IMR-90 (cell line): Measurements from ENCODE around the gene SORL1. TPM values are rescaled to one million over a fixed set of nuclear protein-coding genes. Genes with fewer than 3 reads are reported as not detected.

Experiments used
- ATAC-seq: fragments of 200-7000 bp; cut with Tn5 transposase; 2 replicates; pipeline ENCODE4 v1.9.1; 2020; ENCODE audit warnings: low read depth, mild to moderate bottlenecking, moderate library complexity
- BruUV-seq: library from RNA; stranded (reverse); fragments of 400-500 nt; replicated peaks from 2 replicates; lab custom pipeline; 2021; lab: Mats Ljungman, UMichigan
- CTCF ChIA-PET: fragments of 300-600 bp; formaldehyde crosslinking; extraction: SDS; loops from one replicate; lab custom pipeline; 2021; ENCODE audit warnings: antibody characterized with exemption; lab: Yijun Ruan, JAX
- POLR2A ChIA-PET: fragments of 300-600 bp; sonication (Branson Sonifier 250); formaldehyde crosslinking; loops from one replicate; lab custom pipeline; 2022; ENCODE audit warnings: antibody characterized with exemption; ENCODE audit not compliant: unreplicated experiment; lab: Charles Lee
- DNase-seq: peaks from one replicate; pipeline ENCODE4 v3.0.0; 2013
- H2AFZ ChIP-seq: replicated peaks from 2 replicates; pipeline ENCODE3; 2013; ENCODE audit warnings: low read length, mild to moderate bottlenecking; ENCODE audit not compliant: poor library complexity
- H2AK5ac ChIP-seq: 2 replicates; pipeline ENCODE4 v1.6.1; 2013; ENCODE audit warnings: low read depth, low read length, inconsistent platforms
- H2AK9ac ChIP-seq: replicated peaks from 2 replicates; pipeline ENCODE3; 2013; ENCODE audit warnings: mild to moderate bottlenecking, low read depth, low read length, moderate library complexity; ENCODE audit not compliant: poor library complexity
- H2BK120ac ChIP-seq: 2 replicates; pipeline ENCODE4 v1.6.1; 2013; ENCODE audit warnings: low read depth, low read length, inconsistent platforms
- H2BK15ac ChIP-seq: 3 replicates; pipeline ENCODE4 v1.6.1; 2013; ENCODE audit warnings: low read depth, low read length, inconsistent platforms
- H2BK20ac ChIP-seq: 2 replicates; pipeline ENCODE4 v1.6.1; 2013; ENCODE audit warnings: low read depth, mild to moderate bottlenecking, inconsistent platforms, low read length, moderate library complexity
- H2BK5ac ChIP-seq: 2 replicates; pipeline ENCODE4 v1.6.1; 2013; ENCODE audit warnings: mild to moderate bottlenecking, low read depth, low read length, inconsistent platforms; ENCODE audit not compliant: poor library complexity, severe bottlenecking
- H3K14ac ChIP-seq: replicated peaks from 2 replicates; pipeline ENCODE4 v1.6.1; 2013; ENCODE audit warnings: low read depth, low read length, inconsistent platforms
- H3K18ac ChIP-seq: 2 replicates; pipeline ENCODE4 v1.6.1; 2013; ENCODE audit warnings: low read depth, low read length, control low read depth
- H3K23ac ChIP-seq: 2 replicates; pipeline ENCODE4 v1.6.1; 2013; ENCODE audit warnings: low read depth, low read length, inconsistent platforms
- H3K27ac ChIP-seq: 2 replicates; pipeline ENCODE4 v1.5.1; 2013; ENCODE audit warnings: mild to moderate bottlenecking, control low read depth, low read length; ENCODE audit not compliant: insufficient read depth
- H3K27me3 ChIP-seq: 2 replicates; pipeline ENCODE4 v1.6.1; 2013; ENCODE audit warnings: low read length; ENCODE audit not compliant: control insufficient read depth, insufficient read depth
- H3K36me3 ChIP-seq: 2 replicates; pipeline ENCODE4 v1.6.1; 2013; ENCODE audit warnings: low read length, mixed read lengths; ENCODE audit not compliant: control insufficient read depth, insufficient read depth
- H3K4ac ChIP-seq: 2 replicates; pipeline ENCODE4 v1.6.1; 2013; ENCODE audit warnings: low read depth, low read length, inconsistent platforms
- H3K4me1 ChIP-seq: 2 replicates; pipeline ENCODE4 v1.6.1; 2013; ENCODE audit warnings: low read length, mixed read lengths; ENCODE audit not compliant: control insufficient read depth, insufficient read depth
- H3K4me2 ChIP-seq: 2 replicates; pipeline ENCODE4 v1.6.1; 2013; ENCODE audit warnings: low read depth, mild to moderate bottlenecking, control low read depth, low read length, moderate library complexity
- H3K4me3 ChIP-seq: 2 replicates; pipeline ENCODE4 v1.5.1; 2013; ENCODE audit warnings: low read depth, mild to moderate bottlenecking, control low read depth, low read length, moderate library complexity; ENCODE audit not compliant: insufficient read depth
- H3K56ac ChIP-seq: 2 replicates; pipeline ENCODE4 v1.6.1; 2013; ENCODE audit warnings: low read length, inconsistent platforms; ENCODE audit not compliant: insufficient read depth; ENCODE audit errors: extremely low read depth
- H3K79me1 ChIP-seq, 2 experiments: 2 replicates each; pipeline ENCODE4 v1.6.1; 2013; ENCODE audit warnings: low read length in 2 of 2, inconsistent platforms in 1 of 2, low read depth in 1 of 2
- H3K9ac ChIP-seq: 2 replicates; pipeline ENCODE4 v1.6.1; 2013; ENCODE audit warnings: low read depth, low read length, control low read depth
- H3K9me1 ChIP-seq: 2 replicates; pipeline ENCODE4 v1.6.1; 2013; ENCODE audit warnings: low read length, inconsistent platforms; ENCODE audit not compliant: insufficient read depth
- H3K9me3 ChIP-seq: 2 replicates; pipeline ENCODE4 v1.6.1; 2013; ENCODE audit warnings: low read length; ENCODE audit not compliant: control insufficient read depth, insufficient read depth
- H4K20me1 ChIP-seq: 2 replicates; pipeline ENCODE4 v1.6.1; 2013; ENCODE audit warnings: low read length, inconsistent platforms; ENCODE audit not compliant: insufficient read depth
- H4K5ac ChIP-seq: 2 replicates; pipeline ENCODE4 v1.6.1; 2013; ENCODE audit warnings: mild to moderate bottlenecking, low read depth, low read length, control low read depth
- H4K8ac ChIP-seq, 2 experiments: 2 replicates each; pipeline ENCODE4 v1.6.1; 2013; ENCODE audit warnings: low read depth in 2 of 2, low read length in 2 of 2, control low read depth in 1 of 2, inconsistent platforms in 1 of 2
- H4K91ac ChIP-seq: 2 replicates; pipeline ENCODE4 v1.6.1; 2013; ENCODE audit warnings: low read depth, low read length, inconsistent platforms; ENCODE audit not compliant: insufficient read depth
- BHLHE40 ChIP-seq: fragments of 150-350 bp; IDR thresholded peaks from 2 replicates; pipeline ENCODE4 v1.6.1; 2016; ENCODE audit warnings: mild to moderate bottlenecking, low read depth, low read length
- CEBPB ChIP-seq: IDR thresholded peaks from 2 replicates; pipeline ENCODE4 v1.6.1; 2012; ENCODE audit warnings: low read depth, low read length, improper control_type of control experiment
- FOS ChIP-seq: fragments of 150-350 bp; IDR thresholded peaks from 2 replicates; pipeline ENCODE4 v1.6.1; 2016; ENCODE audit warnings: low read depth, low read length
- MAZ ChIP-seq: IDR thresholded peaks from 2 replicates; pipeline ENCODE4 v1.6.1; 2012; ENCODE audit warnings: low read depth, mild to moderate bottlenecking, low read length, improper control_type of control experiment, moderate library complexity, borderline replicate concordance
- POLR2A ChIP-seq: IDR thresholded peaks from 2 replicates; pipeline ENCODE4 v1.6.1; 2012; ENCODE audit warnings: mild to moderate bottlenecking, low read depth, low read length
- RAD21 ChIP-seq: IDR thresholded peaks from 2 replicates; pipeline ENCODE4 v1.6.1; 2012; ENCODE audit warnings: low read length, improper control_type of control experiment
- USF2 ChIP-seq: fragments of 150-350 bp; IDR thresholded peaks from 2 replicates; pipeline ENCODE4 v1.6.1; 2017; ENCODE audit warnings: mild to moderate bottlenecking, antibody characterized with exemption, low read length, low read depth
- WGBS, 2 experiments: methylation state at CpG; one replicate each; pipeline versions ENCODE4 v1.1.5 to v1.1.7; 2013; ENCODE audit warnings: missing lambda C conversion rate in 2 of 2; ENCODE audit not compliant: insufficient read length in 1 of 2; ENCODE audit errors: extremely low coverage in 2 of 2; 5-methylcytosine and 5-hydroxymethylcytosine counted together
- dilution Hi-C: fragments of 300-500 bp; cut with HindIII; formaldehyde crosslinking; loops from one replicate; pipeline ENCODE4 v1.14.3; 2018; ENCODE audit warnings: low sequenced_read_pairs; ENCODE audit not compliant: unreplicated experiment
- in situ Hi-C: fragments of 300-500 bp; cut with MboI; formaldehyde crosslinking; loops from 3 replicates; pipeline ENCODE4 v1.14.3; 2019; ENCODE audit warnings: low sequenced_read_pairs, inconsistent platforms, mixed read lengths
- intact Hi-C: fragments of 100-400 bp; cut with micrococcal nuclease; formaldehyde crosslinking; loops from 2 replicates; pipeline ENCODE4 v1.10.0; 2022
- polyA plus RNA-seq, 3 experiments: library from polyadenylated mRNA; depleted of rRNA; stranded (reverse); fragments of >200 nt; gene quantifications; 2 replicates each; pipeline ENCODE4 v1.2.3, GENCODE V29; 2012; ENCODE audit warnings: low replicate concordance in 1 of 3
- total RNA-seq: library from RNA; depleted of rRNA; stranded (reverse); fragments of >200 nt; gene quantifications from 2 replicates; pipeline ENCODE4 v1.2.3, GENCODE V29; 2012

SORL1 gene
- total and polyA plus RNA-seq, 2 of the 4 experiments (the other 2 are of a cell fraction), result 1.0 to 2.0 TPM

- intact Hi-C loops (no loop called here), in situ Hi-C loops (no loop called here), dilution Hi-C loops (no loop called here)
- Histone ChIP-seq H3K4me1 (no peaks in the 10 kb centered on the region), H3K79me1 (no peaks in the 10 kb centered on the region), H3K9me3 (no peaks in the 10 kb centered on the region), H3K56ac (no peak overlapping the region), H3K4me2 (no peak overlapping the region), H3K4ac (no peak overlapping the region), H3K9me1 (no peaks in the 10 kb centered on the region), H3K14ac (no peak overlapping the region), H3K18ac (no peak overlapping the region), H2BK5ac (no peak overlapping the region), H2BK20ac (no peak overlapping the region), H4K20me1 (no peaks in the 10 kb centered on the region), H2AK9ac (no peak overlapping the region), H3K4me3 (no peak overlapping the region), H3K27ac (no peak overlapping the region), H2BK15ac (no peak overlapping the region), H4K5ac (no peak overlapping the region), H2AFZ (no peak overlapping the region), H3K23ac (no peak overlapping the region), H2AK5ac (no peak overlapping the region), H3K36me3 (no peaks in the 10 kb centered on the region), H4K8ac (no peak overlapping the region), H3K27me3 (no peaks in the 10 kb centered on the region; the same call in 1 of the 2 replicates), H2BK120ac (no peak overlapping the region), H3K9ac (no peak overlapping the region), H4K91ac (no peak overlapping the region)
- ATAC-seq (no peak), DNase-seq (no peak)
- 75% methylated on average over 1 of the region's 2 CpGs; no CpG with 5 or more reads in 1 of the 2 experiments for WGBS, 2 experiments
- BruUV-seq, result no TSS peak
- no peak for TF ChIP-seq USF2
- no peak for TF ChIP-seq FOS
- TF ChIP-seq CEBPB, result no peak
- no peak for TF ChIP-seq POLR2A
- TF ChIP-seq MAZ, result no peak
- no peak for TF ChIP-seq BHLHE40
- TF ChIP-seq RAD21, result no peak
- POLR2A ChIA-PET, result no interaction called here
- CTCF ChIA-PET, result no interaction called here
Observed at GRCh38 chr11:121510438-121510837, 58.3 kb downstream of the SORL1 start.
